ENCODE results near the gene LYZL2. TPM values are rescaled to one million over a fixed set of nuclear protein-coding genes. Genes with fewer than 3 reads are reported as not detected.
"Not testable (repeated sequence)": the region's sequence is repeated elsewhere in the genome, so short reads cannot be mapped to it uniquely, and the experiment has no call there.

The LYZL2 gene
- total RNA-seq, 1 experiment from 2014 or later = not detected

GRCh38 chr10:30631188-30631587 lies 1.6 kb upstream of the LYZL2 start:
- TF ChIP-seq CTCF (IDR thresholded peaks at IDR 0.05; ENCODE audit: unreplicated experiment) = no peak
- H3K27me3 Mint-ChIP-seq (ENCODE audit: insufficient read depth, unreplicated experiment) = no peaks in the 10 kb centered on the region
- no TSS peak for BruUV-seq (replicated peaks)

GRCh38 chr10:30630571-30630970 lies 1.0 kb upstream of the LYZL2 start:
- Mint-ChIP-seq H3K4me3 (ENCODE audit: unreplicated experiment) (no peak overlapping the region), H3K4me1 (ENCODE audit: insufficient read depth, unreplicated experiment) (no peaks in the 10 kb centered on the region), H3K36me3 (ENCODE audit: insufficient read depth, unreplicated experiment) (peaks cover 8% of the 10 kb centered on the region), H3K27ac (ENCODE audit: low read depth, unreplicated experiment) (no peak overlapping the region), H3K27me3 (ENCODE audit: insufficient read depth, unreplicated experiment) (no peaks in the 10 kb centered on the region), H3K9me3 (ENCODE audit: unreplicated experiment) (no peaks in the 10 kb centered on the region)
- peak; percentile 77 for DNase-seq (ENCODE audit: unreplicated experiment)
- POLR2A ChIA-PET = interaction anchor here (1.5 kb wide), 1 partner anchor 9 kb away, joined by 7 read pairs; no protein-coding TSS in a partner anchor
- intact Hi-C loops (cut with micrococcal nuclease) = no loop called here
- BruUV-seq (replicated peaks) = no TSS peak
- CTCF ChIA-PET = interaction anchor here (3.1 kb wide), 1 partner anchor 9 kb away, joined by 11 read pairs; no protein-coding TSS in a partner anchor
- TF ChIP-seq CTCF (IDR thresholded peaks at IDR 0.05; ENCODE audit: unreplicated experiment) = no peak

More at GRCh38 chr10:30631188-30631587, 1.6 kb upstream of the LYZL2 start:
- Mint-ChIP-seq H3K4me3 (ENCODE audit: unreplicated experiment) (no peak overlapping the region), H3K4me1 (ENCODE audit: insufficient read depth, unreplicated experiment) (no peaks in the 10 kb centered on the region), H3K27ac (ENCODE audit: low read depth, unreplicated experiment) (no peak overlapping the region), H3K36me3 (ENCODE audit: insufficient read depth, unreplicated experiment) (peaks cover 8% of the 10 kb centered on the region), H3K9me3 (ENCODE audit: unreplicated experiment) (no peaks in the 10 kb centered on the region)
- POLR2A ChIA-PET = interaction anchor here (1.5 kb wide), 1 partner anchor 9 kb away, joined by 7 read pairs; no protein-coding TSS in a partner anchor
- no peak for DNase-seq (ENCODE audit: unreplicated experiment)
- intact Hi-C loops (cut with micrococcal nuclease) = no loop called here
- CTCF ChIA-PET = interaction anchor here (3.1 kb wide), 1 partner anchor 9 kb away, joined by 11 read pairs; no protein-coding TSS in a partner anchor

- H3K4me3 Mint-ChIP-seq (ENCODE audit: unreplicated experiment); DNase-seq (ENCODE audit: unreplicated experiment); intact Hi-C loops (cut with micrococcal nuclease); H3K36me3 Mint-ChIP-seq (ENCODE audit: insufficient read depth, unreplicated experiment); BruUV-seq (replicated peaks); H3K9me3 Mint-ChIP-seq (ENCODE audit: unreplicated experiment); H3K4me1 Mint-ChIP-seq (ENCODE audit: insufficient read depth, unreplicated experiment); H3K27me3 Mint-ChIP-seq (ENCODE audit: insufficient read depth, unreplicated experiment); H3K27ac Mint-ChIP-seq (ENCODE audit: low read depth, unreplicated experiment): not testable (repeated sequence)
- ChIA-PET POLR2A (interaction anchor here (0.7 kb wide), 1 partner anchor 182 kb away, joined by 3 read pairs; no protein-coding TSS in a partner anchor), CTCF (interaction anchor here (3.1 kb wide), 1 partner anchor 11 kb away, joined by 11 read pairs; no protein-coding TSS in a partner anchor)
These were observed 977 bp downstream of the LYZL2 start for GRCh38 chr10:30628576-30628975.

GRCh38 chr10:30626837-30627236 lies 2.7 kb downstream of the LYZL2 start:
- H3K27ac Mint-ChIP-seq (ENCODE audit: low read depth, unreplicated experiment); H3K4me1 Mint-ChIP-seq (ENCODE audit: insufficient read depth, unreplicated experiment); H3K4me3 Mint-ChIP-seq (ENCODE audit: unreplicated experiment); H3K27me3 Mint-ChIP-seq (ENCODE audit: insufficient read depth, unreplicated experiment); H3K36me3 Mint-ChIP-seq (ENCODE audit: insufficient read depth, unreplicated experiment); H3K9me3 Mint-ChIP-seq (ENCODE audit: unreplicated experiment); DNase-seq (ENCODE audit: unreplicated experiment); CTCF ChIA-PET; BruUV-seq (replicated peaks); intact Hi-C loops (cut with micrococcal nuclease); POLR2A ChIA-PET: not testable (repeated sequence)

GRCh38 chr10:30626196-30626595 lies 3.4 kb downstream of the LYZL2 start:
- H3K4me3 Mint-ChIP-seq (ENCODE audit: unreplicated experiment); H3K36me3 Mint-ChIP-seq (ENCODE audit: insufficient read depth, unreplicated experiment); DNase-seq (ENCODE audit: unreplicated experiment); H3K9me3 Mint-ChIP-seq (ENCODE audit: unreplicated experiment); BruUV-seq (replicated peaks); CTCF ChIA-PET; H3K27ac Mint-ChIP-seq (ENCODE audit: low read depth, unreplicated experiment); H3K4me1 Mint-ChIP-seq (ENCODE audit: insufficient read depth, unreplicated experiment); intact Hi-C loops (cut with micrococcal nuclease); H3K27me3 Mint-ChIP-seq (ENCODE audit: insufficient read depth, unreplicated experiment): not testable (repeated sequence)
- POLR2A ChIA-PET = interaction anchor here (0.7 kb wide), 1 partner anchor 11 kb away, joined by 3 read pairs; no protein-coding TSS in a partner anchor

Measured in MCF 10A (cell line).